NCI-H146 (cell line): ENCODE measurements around the gene ARHGDIG.
A peak's percentile ranks its signal among the peaks of the same experiment; 100 is the strongest.

Source experiments
- DNase-seq: peaks from one replicate; lab custom pipeline; 2025; lab: John Stamatoyannopoulos, UW

ARHGDIG gene

GRCh38 chr16:297832-298231 lies 17.4 kb downstream of the ARHGDIG start:
- no peak for DNase-seq

DNA sequence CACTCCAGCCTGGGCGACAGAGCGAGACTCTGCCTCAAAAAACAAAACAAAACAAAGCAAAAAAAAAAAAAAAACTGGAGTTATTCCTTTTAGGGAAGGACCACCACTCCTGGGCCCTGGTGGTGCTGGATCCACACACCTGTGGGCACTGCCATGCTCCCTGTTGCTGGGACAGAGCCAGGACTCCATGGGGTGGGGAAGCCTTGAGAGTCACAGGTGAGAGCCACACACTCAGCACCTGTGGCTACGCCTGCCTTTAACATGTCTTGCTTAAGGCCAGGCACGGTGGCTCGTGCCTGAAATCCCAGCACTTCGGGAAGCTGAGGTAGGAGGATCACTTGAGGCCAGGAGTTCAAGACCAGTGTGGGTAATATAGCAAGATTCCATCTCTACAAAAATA lies 20.8 kb downstream of the ARHGDIG start:
- no peak for DNase-seq

- no peak for DNase-seq
These were observed 21.6 kb downstream of the ARHGDIG start for GRCh38 chr16:301950-302349.

GRCh38 chr16:303760-304505 lies 23.5 kb downstream of the ARHGDIG start:
- DNase-seq, result no peak

- no peak for DNase-seq
These were observed 25.7 kb downstream of the ARHGDIG start for GRCh38 chr16:305916-306626.

- DNase-seq, result no peak
These were observed 26.6 kb downstream of the ARHGDIG start for GRCh38 chr16:306911-307370.

DNA sequence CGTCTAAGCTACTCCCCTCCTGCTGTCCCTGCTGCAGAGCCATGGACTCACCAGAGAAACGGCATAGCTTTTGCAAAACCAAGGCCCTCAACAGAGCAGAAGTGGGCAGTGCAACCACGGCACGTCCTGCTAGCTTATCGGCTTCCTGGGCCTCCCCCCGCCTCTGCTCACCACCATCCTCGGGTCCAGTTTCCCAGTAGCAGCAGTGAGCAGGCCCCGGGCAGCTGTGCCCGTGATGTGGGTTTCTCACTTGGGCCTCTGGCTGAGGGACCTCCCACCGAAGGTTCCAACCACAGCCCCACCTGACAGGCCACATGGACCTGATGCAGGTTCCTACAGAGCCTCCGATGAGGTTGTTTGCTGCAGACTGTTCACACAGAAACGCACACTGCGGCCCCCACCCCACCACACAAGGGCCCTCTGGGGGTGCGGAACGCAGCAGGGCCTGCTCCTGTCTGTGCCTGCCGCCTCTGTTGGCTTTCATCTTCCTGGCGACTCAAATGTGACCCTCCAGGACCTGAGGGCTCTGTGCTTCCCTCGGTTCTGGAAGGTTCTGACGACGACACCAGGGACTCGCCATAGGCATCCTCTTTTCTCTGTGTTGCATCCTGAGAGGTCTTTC lies 27.4 kb downstream of the ARHGDIG start:
- no peak for DNase-seq

DNA sequence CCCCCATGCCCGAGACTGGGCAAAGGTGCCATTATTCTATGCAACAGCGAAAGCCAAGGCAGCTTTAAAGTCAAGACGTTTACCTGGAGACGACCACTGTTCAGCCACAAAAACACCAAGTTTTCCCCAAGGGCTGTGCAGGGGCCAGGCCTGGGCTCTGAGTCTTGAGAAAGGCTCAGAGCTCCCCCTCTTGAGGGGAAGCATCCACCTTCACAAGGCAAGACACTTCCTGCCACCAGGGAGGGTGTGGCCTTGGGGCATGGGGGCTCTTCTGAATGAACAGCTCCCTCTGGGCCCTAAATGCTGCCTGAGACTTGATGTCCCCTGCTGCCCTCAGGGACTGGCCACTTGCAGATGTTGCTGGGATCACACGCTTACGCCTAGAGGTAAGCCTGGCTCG lies 29.1 kb downstream of the ARHGDIG start:
- DNase-seq, result no peak

- no peak for DNase-seq
These were observed 31.3 kb downstream of the ARHGDIG start for GRCh38 chr16:311725-312124.

DNA sequence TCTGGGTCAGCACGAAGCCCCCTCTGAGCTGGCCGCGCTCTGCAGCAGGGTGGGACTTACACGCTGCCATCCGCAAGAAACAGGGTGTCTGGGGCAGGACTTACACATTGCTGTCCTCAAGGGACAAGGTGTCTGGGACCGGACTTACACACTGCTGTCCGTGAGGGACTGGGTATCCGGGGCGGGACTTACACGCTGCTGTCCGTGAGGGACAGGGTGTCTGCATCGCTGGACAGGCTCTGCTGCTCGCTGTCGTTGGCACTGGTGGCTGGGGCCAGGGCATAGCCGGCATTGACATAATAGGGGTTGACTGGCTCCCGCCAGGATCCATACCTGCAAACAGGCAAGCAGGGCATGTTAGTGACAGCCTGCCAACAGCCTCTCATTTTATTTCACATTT lies 34.0 kb downstream of the ARHGDIG start:
- no peak for DNase-seq

DNA sequence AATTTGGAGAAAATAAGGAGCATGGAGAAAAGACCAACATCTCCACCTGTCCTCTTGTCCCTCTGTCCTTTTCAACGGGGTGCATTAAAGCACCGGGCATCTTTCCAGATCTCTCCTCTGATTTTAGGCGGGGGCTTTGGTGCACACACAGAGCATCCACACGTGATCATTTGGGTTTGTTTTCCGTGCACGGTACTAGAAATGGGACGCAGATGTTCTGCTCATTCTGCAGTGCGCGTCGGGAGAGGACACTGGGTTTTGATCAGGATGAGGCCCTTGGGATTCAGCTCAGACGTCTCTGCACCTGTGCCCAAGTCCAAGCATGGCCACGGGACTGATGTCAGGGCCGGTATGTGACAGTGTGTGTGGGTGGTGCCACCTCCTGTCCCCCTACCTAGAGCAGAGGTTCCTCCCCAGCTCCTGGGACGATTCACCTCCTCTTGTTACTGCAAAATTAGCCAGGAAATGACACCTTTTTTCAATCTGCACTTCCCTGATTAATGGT lies 34.5 kb downstream of the ARHGDIG start:
- no peak for DNase-seq

GRCh38 chr16:316741-317464 lies 36.5 kb downstream of the ARHGDIG start:
- peak; percentile 42 for DNase-seq

DNA sequence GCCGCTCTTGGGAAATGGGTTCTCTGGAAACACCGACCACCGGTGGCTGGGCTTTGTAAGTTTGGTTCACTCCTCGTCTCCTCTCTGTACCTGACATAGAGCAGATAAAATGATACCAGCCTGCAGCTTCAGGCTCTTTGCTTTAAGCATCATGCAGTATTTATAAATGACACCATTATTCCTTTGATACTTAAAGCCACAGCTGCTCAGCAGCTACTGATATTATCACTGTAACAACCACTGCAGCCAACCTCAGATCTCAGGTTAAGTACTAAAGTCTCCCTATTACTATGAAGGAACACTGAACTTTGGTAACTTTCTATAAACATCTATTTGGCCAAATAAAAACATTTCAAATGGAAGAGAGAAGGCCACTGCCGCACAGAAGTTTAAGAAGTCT lies 37.2 kb downstream of the ARHGDIG start:
- DNase-seq, result no peak

GRCh38 chr16:318628-319027 lies 38.2 kb downstream of the ARHGDIG start:
- peak; percentile 46 for DNase-seq

DNA sequence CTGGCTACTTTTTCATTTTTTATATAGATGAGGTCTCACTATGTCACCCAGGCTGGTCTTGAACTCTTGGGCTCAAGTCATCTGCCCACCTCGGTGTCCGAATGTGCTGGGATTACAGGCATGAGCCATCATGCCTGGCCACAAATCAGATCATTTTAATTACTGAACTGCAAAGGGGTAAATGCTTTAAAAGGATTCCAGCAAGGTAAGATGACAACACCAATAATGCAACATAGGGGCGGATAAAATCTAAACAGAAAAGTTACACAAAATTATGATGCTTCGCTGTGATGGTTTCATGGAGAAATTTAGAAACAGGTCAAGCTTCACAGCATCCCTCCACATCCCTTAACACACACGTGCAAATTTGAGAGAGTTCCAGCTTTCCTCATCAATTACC lies 39.8 kb downstream of the ARHGDIG start:
- no peak for DNase-seq

GRCh38 chr16:321532-321931 lies 41.1 kb downstream of the ARHGDIG start:
- DNase-seq, result no peak

DNA sequence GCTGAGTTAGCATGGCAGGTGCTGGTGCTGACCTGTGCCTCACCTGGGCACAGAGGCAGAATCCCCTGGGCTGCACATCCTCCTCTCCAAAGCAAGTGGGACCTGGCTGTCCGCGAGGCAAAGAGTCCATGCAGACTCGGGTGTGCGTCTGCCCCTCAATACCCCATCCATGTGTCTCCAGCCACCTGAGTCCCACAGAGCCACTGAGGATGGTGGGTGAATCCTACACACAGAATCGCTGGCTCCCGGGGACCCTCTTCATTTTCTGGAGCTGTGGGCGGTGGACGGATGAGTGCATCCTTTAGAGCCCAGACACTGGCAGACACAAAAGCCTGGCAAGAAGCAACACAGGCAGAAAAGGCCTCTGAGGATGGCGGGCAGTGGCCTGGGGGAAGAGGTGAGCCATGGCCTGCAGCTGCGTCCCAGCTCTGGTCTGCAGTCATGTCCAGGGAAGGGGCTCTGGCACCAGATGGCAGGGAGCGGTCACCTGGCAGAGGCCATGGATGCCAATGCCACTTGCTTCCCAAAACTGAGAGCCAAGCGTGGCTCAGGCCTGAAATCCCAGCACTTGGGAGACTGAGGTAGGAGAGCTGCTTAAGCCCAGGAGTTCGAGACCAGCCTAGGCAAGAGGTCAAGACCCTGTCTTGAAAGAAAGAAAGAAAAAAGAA lies 42.2 kb downstream of the ARHGDIG start:
- no peak for DNase-seq

DNA sequence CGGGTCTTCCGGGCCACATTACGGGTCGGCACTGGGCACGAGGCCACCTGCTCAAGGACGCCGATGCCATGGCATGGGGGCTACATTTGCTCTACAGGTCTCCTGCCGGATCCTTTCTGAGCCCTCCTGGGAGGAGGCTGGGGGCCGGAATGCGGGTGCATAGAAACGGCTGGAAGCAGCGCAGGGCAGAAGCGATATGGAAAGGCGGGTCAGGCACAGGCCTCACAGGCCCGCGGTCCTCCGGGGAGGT lies 43.7 kb downstream of the ARHGDIG start:
- DNase-seq, result no peak

GRCh38 chr16:324451-325334 lies 44.3 kb downstream of the ARHGDIG start:
- peak; percentile 93 for DNase-seq

DNA sequence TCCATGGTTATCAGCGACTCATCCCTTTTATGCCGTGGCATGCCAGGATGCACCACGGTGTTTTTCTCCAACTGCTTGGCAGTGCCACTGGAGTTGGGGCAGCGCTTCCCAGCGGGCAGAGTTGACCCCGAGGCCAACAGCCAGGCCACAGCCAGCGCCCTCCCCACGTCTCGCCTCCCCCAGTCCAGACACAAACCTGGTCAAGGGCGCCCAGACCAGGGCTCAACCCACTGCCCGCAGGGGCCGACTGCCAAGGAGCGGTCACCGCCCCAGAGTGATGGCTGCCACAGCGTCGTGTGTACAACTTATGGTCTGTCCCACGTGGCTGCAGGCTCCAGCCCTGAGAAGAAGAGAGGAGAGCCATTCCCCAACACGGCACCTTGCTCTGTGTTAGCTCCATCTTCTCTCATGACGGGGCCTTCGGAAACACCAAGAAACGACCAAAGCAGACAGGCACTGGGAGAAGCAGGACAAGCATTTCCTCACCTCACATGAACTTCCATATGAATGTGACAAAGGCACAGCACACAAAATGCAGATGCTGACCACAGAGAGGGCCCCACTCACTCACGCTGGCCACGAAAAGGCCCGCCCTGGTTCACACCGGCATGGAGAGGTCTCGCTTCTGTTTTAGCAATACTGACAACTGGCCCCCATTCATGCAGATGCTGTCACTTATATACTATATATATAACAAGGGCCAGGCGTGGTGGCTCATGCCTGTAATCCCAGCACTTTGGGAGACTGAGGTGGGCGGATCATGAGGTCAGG lies 45.2 kb downstream of the ARHGDIG start:
- no peak for DNase-seq
